Measurements from ENCODE around the gene NPC1L1. TPM values are rescaled to one million over a fixed set of nuclear protein-coding genes. Genes with fewer than 3 reads are reported as not detected.

Gene NPC1L1
- total and polyA plus RNA-seq, 2 of the 13 experiments (the other 11 are each of a cell fraction or from before 2014, with no cell fraction given): 4.8 to 14.5 TPM

DNA sequence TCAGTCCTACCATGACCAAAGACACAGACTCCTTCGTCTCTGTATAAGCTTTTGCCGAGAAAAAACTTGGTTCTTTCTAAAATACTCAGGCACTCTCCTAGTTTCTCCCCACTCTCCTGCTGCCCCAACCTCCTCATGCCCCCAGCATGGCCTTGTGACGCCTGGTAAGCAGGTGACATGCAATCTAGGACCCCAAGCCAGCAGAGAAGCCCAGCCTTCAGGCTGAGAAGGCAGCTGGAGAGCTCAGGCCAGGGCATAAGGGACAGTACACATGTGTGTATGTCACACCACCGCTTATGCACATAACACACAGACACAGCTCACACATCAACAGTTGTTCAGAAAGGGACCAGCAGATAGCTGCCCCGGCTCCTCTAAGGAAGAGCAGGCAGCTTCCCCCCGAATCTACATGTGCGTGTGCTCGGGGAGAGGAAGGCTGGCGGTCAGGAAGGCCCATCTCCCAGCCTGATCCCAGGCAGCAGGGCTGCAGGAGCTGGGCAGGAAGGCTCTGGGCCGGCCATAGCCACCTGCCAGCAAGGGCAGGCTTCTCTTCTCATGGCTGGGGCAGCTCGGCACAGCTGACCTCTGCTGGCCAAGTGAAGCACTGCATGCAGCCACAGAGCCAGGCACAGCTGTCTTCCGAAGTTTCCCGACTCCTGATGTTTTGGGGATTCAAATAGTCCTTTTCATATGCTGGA, 24.1 kb upstream of the NPC1L1 start (continued):
- TF ChIP-seq, protein P1, sequence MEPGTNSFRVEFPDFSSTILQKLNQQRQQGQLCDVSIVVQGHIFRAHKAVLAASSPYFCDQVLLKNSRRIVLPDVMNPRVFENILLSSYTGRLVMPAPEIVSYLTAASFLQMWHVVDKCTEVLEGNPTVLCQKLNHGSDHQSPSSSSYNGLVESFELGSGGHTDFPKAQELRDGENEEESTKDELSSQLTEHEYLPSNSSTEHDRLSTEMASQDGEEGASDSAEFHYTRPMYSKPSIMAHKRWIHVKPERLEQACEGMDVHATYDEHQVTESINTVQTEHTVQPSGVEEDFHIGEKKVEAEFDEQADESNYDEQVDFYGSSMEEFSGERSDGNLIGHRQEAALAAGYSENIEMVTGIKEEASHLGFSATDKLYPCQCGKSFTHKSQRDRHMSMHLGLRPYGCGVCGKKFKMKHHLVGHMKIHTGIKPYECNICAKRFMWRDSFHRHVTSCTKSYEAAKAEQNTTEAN (CRISPR knock-in tag; conservative IDR thresholded peaks at IDR 0.05): 0 out of 2 replicates have a peak, but pooled peaks have one; percentile 34
- no peak for TF ChIP-seq SOX13 (IDR thresholded peaks at IDR 0.05)
- TF ChIP-seq SOX13 (CRISPR knock-in tag; conservative IDR thresholded peaks at IDR 0.05 in 1 of 2, IDR thresholded peaks at IDR 0.05 in 1 of 2): no peak
- TF ChIP-seq ZNF589 (CRISPR knock-in tag; conservative IDR thresholded peaks at IDR 0.05): no peak
- 0 out of 2 replicates have a peak, but pooled peaks have one; percentile 29 for TF ChIP-seq ZSCAN21 (CRISPR knock-in tag; IDR thresholded peaks at IDR 0.05; ENCODE audit: borderline replicate concordance)
- TF ChIP-seq MAF1 (CRISPR knock-in tag; IDR thresholded peaks at IDR 0.05; ENCODE audit: borderline replicate concordance): 0 out of 2 replicates have a peak, but pooled peaks have one; percentile 35
- TF ChIP-seq, protein P2, sequence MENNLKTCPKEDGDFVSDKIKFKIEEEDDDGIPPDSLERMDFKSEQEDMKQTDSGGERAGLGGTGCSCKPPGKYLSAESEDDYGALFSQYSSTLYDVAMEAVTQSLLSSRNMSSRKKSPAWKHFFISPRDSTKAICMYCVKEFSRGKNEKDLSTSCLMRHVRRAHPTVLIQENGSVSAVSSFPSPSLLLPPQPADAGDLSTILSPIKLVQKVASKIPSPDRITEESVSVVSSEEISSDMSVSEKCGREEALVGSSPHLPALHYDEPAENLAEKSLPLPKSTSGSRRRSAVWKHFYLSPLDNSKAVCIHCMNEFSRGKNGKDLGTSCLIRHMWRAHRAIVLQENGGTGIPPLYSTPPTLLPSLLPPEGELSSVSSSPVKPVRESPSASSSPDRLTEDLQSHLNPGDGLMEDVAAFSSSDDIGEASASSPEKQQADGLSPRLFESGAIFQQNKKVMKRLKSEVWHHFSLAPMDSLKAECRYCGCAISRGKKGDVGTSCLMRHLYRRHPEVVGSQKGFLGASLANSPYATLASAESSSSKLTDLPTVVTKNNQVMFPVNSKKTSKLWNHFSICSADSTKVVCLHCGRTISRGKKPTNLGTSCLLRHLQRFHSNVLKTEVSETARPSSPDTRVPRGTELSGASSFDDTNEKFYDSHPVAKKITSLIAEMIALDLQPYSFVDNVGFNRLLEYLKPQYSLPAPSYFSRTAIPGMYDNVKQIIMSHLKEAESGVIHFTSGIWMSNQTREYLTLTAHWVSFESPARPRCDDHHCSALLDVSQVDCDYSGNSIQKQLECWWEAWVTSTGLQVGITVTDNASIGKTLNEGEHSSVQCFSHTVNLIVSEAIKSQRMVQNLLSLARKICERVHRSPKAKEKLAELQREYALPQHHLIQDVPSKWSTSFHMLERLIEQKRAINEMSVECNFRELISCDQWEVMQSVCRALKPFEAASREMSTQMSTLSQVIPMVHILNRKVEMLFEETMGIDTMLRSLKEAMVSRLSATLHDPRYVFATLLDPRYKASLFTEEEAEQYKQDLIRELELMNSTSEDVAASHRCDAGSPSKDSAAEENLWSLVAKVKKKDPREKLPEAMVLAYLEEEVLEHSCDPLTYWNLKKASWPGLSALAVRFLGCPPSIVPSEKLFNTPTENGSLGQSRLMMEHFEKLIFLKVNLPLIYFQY (CRISPR knock-in tag; IDR thresholded peaks at IDR 0.05; ENCODE audit: borderline replicate concordance): no peak
- no peak for TF ChIP-seq ZNF282 (IDR thresholded peaks at IDR 0.05; ENCODE audit: partially characterized antibody)
- TF ChIP-seq, protein P3, sequence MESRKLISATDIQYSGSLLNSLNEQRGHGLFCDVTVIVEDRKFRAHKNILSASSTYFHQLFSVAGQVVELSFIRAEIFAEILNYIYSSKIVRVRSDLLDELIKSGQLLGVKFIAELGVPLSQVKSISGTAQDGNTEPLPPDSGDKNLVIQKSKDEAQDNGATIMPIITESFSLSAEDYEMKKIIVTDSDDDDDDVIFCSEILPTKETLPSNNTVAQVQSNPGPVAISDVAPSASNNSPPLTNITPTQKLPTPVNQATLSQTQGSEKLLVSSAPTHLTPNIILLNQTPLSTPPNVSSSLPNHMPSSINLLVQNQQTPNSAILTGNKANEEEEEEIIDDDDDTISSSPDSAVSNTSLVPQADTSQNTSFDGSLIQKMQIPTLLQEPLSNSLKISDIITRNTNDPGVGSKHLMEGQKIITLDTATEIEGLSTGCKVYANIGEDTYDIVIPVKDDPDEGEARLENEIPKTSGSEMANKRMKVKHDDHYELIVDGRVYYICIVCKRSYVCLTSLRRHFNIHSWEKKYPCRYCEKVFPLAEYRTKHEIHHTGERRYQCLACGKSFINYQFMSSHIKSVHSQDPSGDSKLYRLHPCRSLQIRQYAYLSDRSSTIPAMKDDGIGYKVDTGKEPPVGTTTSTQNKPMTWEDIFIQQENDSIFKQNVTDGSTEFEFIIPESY (CRISPR knock-in tag; IDR thresholded peaks at IDR 0.05): peak; percentile 17; the same call in 1 of the 2 replicates
- TF ChIP-seq, protein P4, sequence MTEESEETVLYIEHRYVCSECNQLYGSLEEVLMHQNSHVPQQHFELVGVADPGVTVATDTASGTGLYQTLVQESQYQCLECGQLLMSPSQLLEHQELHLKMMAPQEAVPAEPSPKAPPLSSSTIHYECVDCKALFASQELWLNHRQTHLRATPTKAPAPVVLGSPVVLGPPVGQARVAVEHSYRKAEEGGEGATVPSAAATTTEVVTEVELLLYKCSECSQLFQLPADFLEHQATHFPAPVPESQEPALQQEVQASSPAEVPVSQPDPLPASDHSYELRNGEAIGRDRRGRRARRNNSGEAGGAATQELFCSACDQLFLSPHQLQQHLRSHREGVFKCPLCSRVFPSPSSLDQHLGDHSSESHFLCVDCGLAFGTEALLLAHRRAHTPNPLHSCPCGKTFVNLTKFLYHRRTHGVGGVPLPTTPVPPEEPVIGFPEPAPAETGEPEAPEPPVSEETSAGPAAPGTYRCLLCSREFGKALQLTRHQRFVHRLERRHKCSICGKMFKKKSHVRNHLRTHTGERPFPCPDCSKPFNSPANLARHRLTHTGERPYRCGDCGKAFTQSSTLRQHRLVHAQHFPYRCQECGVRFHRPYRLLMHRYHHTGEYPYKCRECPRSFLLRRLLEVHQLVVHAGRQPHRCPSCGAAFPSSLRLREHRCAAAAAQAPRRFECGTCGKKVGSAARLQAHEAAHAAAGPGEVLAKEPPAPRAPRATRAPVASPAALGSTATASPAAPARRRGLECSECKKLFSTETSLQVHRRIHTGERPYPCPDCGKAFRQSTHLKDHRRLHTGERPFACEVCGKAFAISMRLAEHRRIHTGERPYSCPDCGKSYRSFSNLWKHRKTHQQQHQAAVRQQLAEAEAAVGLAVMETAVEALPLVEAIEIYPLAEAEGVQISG (CRISPR knock-in tag; IDR thresholded peaks at IDR 0.05): 0 out of 2 replicates have a peak, but pooled peaks have one; percentile 19
- peak; percentile 48; the same call in 1 of the 2 replicates for TF ChIP-seq ZNF614 (CRISPR knock-in tag; IDR thresholded peaks at IDR 0.05; ENCODE audit: borderline replicate concordance)
- TF ChIP-seq RFX3 (CRISPR knock-in tag; IDR thresholded peaks at IDR 0.05): no peak
- TF ChIP-seq GTF3A (CRISPR knock-in tag; conservative IDR thresholded peaks at IDR 0.05): no peak
- TF ChIP-seq, protein P5, sequence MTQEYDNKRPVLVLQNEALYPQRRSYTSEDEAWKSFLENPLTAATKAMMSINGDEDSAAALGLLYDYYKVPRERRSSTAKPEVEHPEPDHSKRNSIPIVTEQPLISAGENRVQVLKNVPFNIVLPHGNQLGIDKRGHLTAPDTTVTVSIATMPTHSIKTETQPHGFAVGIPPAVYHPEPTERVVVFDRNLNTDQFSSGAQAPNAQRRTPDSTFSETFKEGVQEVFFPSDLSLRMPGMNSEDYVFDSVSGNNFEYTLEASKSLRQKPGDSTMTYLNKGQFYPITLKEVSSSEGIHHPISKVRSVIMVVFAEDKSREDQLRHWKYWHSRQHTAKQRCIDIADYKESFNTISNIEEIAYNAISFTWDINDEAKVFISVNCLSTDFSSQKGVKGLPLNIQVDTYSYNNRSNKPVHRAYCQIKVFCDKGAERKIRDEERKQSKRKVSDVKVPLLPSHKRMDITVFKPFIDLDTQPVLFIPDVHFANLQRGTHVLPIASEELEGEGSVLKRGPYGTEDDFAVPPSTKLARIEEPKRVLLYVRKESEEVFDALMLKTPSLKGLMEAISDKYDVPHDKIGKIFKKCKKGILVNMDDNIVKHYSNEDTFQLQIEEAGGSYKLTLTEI (CRISPR knock-in tag; conservative IDR thresholded peaks at IDR 0.05): no peak

Measured in HepG2 (cell line).